Mesenteric fat pad (tissue), 1 donor: ENCODE measurements around the gene DNAAF5. TPM values are rescaled to one million over a fixed set of nuclear protein-coding genes. Genes with fewer than 3 reads are reported as not detected.
"Not testable (repeated sequence)": the region's sequence is repeated elsewhere in the genome, so short reads cannot be mapped to it uniquely, and the experiment has no call there.

Source experiments
- DNase-seq: peaks from one replicate; pipeline ENCODE4 v3.0.0-alpha.2; 2020; ENCODE audit warnings: low spot score
- total RNA-seq: library from RNA; stranded (reverse); fragmentation: NEBNext Ultra II Directional; extraction: Animal tissue kit (Norgen Biotek cat#: 25700); gene quantifications from one replicate; pipeline ENCODE4 v1.2.1, GENCODE V29; 2021
- donor health status: DM: yes; HTN: yes; CAD: no.

The DNAAF5 gene
- total RNA-seq, 1 donor from 2014 or later, result 20.4 TPM

DNA sequence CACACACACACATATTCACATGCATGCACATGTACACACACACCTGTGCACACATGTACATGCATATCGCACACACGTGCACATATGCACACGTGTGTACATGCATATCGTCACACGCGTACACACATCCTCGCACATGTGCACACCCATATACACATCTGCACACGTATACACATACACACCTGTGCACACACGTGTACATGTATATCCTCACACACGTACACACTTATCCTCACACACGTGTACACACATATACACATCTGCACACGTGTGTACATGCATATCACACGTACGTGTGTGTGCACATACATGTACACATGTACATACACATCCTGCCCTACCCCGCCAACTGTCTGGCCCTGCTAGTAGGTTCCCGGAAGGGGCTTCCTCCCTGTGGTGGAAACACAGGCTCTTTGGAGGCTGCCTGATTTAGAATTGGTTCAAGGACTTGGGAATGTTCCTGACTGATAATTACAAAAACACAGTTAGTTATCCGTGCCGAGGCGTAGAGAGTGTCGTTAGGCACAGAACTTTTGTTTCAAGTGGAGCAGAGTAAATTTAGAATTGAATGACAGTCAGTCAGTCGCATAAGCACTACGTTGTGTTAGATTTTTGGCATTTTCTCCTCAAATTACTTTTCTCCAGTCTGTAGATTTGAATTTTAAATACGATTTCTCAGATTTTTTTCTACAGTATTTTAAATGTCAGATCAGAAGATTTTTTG, 19.1 kb downstream of the DNAAF5 start:
- peak; percentile 60 for DNase-seq

DNA sequence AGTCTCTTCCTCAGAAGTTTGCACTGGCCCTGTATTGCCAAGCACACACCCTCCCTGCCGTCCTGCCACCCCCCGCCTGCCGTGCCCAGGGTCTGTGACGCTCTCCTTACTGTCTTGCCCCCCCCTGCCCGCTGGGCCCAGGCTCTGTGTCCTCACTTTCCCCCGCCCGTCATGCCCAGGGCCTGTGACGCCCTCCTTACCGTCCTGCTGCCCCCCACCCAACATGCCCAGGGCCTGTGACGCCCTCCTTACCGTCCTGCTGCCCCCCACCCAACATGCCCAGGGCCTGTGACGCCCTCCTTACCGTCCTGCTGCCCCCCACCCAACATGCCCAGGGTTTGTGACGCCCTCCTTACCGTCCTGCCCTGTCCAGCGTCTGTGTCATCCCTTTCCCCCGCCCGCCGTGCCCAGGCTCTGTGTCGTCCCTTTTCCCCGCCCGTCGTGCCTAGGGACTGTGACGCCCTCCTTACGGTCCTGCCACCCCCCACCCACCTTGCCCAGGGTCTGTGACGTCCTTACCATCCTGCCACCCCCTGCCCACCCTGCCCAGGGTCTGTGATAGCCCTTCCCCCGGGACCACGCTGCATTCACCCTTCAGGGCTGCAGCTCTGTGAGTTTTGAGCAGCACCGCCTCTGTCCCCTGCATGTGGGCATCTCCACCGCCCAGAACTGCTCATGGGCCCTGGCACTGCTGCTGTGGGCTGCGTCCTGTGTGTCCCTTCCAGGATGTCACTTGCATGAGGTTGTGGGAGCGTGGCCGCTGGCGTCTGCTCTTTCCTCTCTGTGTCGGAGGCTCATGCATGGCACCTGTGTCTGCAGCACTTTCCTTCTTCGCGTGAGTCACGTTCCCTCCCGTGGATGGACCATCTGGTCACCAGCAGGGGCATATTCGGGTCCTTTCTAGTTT, 19.9 kb downstream of the DNAAF5 start:
- peak; percentile 64 for DNase-seq

DNA sequence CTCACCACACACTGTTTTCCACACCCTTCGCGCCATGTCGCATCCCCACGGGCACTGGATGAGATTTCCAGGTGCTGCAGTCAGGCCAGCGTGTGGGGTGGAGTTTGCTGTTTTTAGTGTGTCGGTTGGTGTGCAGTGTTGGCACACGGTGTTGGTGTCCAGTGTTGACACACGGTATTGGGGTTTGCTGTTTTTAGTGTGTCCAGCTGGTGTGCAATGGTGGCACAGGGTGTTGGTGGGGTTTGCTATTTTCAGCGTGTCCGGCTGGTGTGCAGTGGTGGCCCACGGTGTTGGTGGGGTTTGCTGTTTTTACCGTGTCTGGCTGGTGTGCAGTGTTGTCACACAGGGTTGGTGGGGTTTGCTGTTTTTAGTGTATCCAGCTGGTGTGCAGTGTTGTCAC, 20.7 kb downstream of the DNAAF5 start:
- DNase-seq, result no peak

DNA sequence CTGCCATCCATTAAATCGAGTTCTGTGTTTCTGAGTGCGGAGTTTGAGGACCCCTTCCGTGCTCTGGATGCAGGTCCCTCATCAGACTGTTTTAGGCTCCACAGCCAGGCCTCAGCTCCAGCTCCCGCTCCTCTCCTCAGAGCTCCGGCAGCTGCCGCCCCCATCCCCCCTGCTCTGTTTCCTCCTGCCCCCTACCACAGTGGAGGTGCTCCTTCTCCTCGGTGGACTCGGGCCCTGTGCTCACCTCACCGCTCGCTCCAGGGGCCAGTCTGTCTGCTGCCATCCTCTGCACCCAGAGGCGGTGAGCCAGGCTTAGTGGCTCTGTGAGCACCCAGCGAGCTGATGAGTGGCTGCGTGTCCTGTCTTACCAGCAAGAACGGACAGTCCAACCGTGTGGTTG, 21.9 kb downstream of the DNAAF5 start:
- no peak for DNase-seq

DNA sequence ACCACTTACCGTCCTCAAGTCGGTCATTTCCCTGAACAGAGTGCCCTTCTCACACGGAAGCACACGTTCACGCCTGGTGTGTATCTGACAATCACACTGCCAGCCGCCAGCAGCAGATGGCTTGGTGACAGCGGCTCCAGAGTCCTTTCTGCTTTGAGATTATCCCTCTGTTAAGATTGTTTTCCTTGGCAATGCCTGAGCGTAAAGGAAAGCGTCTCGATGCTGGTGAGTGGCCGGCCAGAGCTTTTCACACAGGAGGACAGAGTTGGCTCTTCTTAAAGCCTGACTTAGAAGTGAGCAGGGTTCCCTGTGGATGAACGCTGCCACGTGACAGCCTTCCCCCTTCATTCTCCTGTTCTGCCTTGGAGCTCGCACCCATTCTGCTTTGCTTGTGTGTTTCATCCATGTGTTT, 22.6 kb downstream of the DNAAF5 start:
- DNase-seq, result no peak

DNA sequence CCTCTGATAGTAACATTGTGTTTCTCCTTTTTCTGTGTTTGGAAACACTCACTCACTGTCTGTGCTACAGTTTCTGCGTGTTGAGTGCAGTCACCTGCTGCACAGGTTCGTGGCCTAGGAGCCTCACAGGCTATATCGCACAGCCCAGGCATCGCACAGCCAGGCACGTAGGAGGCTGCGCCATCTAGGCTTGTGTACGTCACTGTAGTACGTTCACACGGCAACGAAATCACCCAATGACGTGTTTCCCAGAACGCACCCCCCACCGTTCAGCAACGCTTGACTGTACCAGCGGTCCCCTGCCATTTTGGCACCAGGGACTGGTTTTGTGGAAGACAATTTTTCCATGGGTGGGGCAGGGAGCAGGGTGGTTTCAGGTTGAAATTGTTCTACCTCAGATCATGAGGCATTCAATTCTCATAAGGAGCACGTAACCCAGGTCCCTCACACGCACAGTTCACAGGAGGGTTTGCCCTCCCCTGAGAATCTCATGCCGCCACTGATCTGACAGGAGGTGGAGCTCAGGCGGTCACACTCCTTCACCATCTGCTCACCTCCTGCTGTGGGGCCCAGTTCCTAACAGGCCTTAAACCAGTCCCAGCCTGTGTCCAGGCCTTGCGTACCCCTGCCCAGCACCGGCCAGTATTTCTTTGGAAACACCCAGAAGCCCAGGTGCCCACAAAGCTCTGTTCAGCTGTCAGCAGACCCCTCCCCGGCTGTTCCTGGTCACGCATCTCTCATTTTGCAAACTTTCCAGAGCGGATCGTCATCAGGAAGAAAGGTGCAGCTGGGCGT, 23.8 kb downstream of the DNAAF5 start:
- no peak for DNase-seq

DNA sequence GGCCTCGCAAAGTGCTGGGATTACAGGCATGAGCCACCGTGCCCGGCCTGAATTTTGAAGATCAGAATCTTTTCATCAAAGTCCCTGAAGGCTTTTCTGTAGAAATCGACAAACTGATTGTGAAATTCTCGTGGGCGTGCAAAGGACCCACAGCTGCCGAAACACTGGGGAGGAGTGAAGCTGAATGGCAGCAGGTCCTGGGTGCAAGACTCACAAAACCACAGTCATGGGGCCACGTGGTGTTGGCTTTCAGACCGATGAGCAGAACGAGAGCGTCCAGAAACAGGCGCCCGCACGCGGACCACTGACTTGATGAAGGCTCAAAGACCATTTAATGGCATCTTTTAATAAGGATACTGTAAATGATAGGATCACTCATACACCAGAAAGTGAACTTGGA, 25.3 kb downstream of the DNAAF5 start:
- no peak for DNase-seq

DNA sequence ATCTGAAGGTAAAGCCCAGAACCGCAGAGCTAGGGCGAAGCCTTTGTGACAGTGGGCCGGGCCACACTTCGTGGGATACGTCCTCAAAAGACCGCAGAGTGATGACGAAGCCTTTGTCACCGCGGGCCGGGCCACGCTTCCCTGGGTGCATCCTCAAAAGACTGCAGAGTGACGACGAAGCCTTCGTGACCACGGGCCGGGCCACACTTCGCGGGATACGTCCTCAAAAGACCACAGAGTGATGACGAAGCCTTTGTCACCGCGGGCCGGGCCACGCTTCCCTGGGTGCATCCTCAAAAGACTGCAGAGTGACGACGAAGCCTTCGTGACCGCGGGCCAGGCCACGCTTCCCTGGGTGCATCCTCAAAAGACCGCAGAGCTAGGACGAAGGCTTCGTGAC, 25.8 kb downstream of the DNAAF5 start:
- not testable (repeated sequence) for DNase-seq

DNA sequence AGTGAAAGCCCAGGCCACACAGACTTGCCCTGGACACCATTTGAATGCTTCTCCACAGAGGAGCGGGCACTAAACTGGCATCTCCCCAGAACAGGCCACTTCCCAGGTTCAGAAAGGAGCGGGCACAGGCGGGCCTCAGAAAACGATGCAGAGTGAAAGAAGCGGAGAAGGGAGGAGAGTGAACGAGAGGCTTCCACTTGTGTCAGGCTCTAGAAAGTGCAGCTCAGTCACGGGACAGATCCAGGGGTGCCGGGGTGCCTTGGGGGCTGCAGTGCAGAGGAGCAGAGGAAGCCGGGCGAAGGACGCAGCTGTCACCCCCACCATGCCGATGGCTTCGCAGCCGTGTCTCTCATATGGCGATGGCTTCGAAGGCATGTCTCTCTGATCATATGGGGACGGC, 26.7 kb downstream of the DNAAF5 start:
- DNase-seq, result no peak

DNA sequence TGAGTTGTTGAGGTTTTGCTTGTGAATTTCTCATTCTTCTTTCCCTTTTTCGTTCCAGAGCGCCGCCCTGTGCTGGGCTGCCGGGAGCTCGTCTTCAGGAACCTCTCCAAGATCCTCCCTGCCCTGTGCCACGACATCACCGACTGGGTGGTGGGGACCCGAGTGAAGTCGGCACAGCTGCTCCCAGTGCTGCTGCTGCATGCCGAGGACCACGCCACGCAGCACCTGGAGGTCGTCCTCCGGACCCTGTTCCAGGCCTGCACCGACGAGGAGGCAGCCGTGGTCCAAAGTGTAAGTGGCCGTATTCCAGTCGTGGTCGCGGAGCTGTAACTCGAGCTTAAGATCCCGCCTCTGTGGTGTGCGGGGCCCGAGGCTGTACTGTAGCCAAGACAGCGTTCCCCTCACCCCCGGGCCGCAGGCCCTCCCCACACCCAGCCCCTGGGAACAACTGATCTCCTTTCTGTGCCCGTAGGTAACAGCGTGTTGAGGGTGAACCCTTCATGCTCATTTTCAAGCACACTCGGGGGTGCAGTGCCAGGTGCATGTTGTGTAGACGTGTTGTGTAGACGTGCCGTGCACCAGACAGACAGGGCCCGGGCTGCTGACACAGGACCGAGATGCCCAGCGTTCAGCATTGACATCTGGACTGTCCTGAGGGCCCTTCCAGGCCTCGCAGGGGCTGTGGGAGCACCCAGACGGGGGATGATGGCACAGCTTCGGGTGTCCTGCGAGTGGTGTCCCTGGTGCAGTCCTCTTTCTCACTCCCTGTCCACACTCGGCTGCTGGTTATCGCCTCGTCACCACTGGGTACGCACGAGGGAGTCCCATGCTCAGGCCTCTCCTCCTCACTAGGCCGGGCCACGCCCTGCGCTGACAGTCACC, 28.3 kb downstream of the DNAAF5 start:
- DNase-seq, result no peak

DNA sequence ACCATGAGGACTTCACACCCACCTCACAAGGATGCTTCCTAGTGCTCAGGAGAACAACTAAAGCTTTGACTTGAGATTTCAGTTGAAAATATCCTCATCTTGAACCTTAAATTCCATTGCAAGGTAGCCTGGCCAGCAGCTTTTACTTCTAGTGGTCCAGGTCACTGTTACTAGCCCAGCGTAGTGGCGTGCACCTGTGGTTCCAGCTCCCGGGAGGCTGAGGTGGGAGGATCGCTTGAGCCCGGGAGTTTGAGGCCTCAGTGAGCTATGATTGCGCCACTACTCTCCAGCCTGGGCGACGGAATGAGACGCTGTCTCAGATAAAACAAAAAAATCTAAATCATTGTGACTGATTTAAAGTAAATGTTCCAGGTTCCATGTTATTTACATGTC, 28.9 kb downstream of the DNAAF5 start:
- DNase-seq, result no peak

DNA sequence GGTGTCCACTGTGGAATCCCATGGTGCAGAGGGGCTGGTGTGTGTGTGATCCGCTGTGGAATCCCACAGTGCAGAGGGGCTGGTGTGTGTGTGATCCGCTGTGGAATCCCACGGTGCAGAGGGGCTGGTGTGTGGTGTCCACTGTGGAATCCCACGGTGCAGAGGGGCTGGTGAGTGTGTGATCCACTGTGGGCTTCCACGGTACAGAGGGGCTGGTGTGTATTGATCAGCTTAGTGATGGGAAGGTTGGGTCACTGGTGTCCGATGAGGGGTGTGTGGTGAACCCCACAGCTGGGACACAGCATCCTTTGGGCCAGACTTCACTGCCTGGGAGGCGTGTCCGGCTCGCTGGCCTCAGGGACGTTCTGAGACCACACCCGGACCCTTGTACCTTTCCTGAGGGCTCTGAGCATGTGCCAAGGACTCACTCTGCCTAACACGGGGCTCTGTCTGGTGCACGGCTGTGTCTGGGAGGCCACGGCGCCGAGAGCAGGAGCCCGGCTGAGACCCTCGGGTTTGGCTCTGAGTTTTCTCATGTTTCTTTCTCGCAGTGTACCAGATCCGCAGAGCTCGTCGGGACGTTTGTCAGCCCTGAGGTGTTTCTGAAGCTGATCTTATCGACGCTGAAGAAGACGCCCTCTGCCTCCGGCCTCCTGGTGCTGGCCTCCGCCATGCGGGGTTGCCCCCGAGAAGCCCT, 29.9 kb downstream of the DNAAF5 start:
- no peak for DNase-seq

DNA sequence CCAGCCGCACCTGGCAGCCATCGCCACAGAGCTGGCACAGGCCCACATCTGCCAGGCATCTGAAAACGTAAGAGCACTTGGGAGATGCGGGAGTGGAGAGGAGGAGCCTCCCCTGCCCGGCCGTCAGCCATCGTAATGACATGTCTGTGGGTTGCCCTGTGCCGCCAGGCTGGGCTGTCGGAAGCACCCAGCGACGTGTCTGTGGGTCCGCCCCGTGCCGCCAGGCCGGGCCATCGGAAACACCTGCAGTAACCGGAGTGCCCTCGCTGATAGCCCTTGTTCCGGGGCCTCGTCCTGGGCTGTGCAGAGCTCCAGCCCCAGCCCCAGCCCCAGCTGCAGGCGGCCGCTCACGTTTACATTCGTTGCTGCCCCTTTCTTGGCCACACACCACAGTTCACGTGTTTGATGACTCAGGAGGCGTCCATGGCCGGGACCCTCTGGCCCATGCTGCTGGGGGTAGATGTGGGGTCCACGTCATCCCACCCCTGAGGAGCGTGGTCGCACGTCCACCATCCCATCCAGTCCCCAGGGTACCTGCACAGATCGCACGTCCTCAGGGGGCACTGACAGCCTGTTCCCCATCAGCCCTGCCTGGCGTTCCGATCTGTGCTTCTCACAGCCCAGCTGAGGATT, 30.5 kb downstream of the DNAAF5 start:
- DNase-seq, result no peak

DNA sequence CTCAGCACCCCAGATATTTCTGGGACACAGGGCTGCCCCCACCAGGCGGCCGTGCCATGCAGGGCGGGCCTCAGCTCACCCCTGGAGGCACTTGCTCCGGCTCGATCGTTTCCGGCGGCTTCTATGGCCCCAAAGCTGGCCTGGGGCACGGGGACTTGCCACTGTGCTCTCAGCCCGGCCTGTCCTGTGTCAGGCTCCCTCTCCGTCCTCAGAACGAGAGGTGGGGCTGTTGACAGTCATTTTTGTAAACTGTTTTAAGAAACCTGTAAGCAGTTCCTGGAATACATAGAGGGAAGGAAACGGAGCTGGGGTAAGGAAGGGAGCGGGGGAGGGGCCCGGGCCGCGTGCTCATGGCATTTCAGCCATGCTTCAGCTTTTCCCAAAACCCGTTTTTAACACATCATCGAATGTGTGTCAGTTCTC, 31.3 kb downstream of the DNAAF5 start:
- no peak for DNase-seq

DNA sequence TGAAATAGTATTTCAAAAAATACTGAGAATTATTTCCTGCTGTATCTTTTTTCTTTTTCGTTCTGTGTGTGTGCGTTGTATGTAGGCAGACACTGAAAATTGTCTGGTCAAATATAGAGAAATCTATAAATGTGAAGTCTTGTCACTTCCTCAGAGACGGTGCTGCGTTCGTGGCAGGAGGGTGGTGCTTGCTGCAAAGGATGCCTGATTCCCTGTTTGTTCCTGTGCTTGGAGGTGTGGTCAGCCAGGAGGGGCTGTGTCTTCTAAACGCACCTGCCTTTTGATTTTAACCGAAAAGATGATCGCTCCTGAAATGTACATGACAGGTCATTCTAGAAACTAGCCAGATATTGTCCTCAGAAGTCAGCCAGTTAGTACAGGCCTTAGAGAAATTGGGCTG, 33.1 kb downstream of the DNAAF5 start:
- no peak for DNase-seq

DNA sequence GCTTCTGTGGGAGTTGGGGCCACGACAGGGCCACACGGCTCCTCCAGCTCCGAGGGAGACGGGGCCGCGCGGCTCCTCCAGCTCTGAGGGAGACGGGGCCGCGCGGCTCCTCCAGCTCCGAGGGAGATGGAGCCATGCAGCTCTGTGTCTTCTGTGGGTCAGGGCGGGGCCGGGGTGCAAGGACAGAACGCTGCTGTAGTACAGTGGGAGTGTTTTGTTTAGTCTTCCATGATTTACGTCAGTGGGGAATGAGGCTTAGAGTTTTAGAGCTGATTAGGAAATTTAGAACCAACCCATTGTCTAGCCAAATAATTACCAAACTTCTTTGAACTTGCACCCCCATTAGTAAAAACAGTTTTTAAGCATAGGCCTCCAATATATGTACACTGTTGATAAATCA, 33.5 kb downstream of the DNAAF5 start:
- no peak for DNase-seq

DNA sequence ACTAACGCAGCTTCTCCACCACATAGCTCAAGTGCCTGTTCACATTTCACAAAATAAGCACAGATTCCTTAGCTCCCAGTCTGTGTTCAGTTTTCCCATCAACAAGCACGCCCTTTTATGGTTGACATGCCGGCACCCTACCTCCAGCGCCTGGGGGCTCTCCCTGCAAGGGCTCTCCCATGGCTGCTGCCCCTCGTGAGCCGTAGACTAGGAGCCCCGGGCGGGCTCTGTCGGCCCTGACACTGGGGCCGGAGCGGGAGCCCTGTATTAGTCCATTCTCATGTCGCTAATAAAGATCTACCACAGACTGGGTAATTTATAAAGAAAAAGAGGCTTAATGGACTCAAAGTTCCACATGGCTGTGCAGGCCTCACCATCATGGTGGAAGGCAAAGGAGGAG, 34.6 kb downstream of the DNAAF5 start:
- no peak for DNase-seq

DNA sequence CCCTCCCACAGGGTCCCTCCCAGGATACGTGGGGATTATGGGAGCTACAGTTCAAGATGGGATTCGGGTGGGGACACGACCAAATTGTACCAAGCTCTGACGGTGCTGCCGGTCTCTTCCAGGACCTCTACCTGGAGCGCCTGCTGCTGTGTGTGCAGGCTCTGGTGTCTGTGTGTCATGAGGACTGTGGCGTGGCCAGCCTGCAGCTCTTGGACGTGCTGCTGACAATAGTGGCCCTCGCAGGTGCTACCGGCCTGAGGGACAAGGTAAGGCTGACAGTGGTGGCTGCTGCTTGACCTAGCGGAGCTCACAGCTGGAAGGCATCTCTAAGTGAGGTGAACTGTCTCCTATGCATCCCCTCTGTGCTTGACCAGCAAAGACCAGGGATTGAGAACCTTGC, 35.1 kb downstream of the DNAAF5 start:
- no peak for DNase-seq

DNA sequence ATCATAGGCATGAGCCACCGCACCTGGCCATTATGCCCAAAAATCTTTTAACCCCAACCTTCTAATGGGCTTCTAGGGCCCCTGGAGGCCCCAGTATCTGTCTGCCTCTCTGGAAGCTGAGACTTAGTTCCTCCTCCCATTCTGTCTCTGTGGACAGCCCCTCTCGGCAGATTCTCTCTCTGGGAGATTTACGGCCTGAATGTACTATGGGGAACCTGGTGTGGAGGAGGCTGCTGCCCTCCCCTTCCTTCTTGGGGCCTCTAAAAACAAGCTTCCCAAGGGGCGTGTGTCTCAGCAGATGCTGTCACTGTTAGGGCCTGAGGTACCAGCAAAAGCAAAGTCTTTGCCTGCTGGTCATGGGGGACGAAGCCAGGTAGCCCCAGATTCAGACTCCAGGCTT, 36.4 kb downstream of the DNAAF5 start:
- DNase-seq, result no peak

DNA sequence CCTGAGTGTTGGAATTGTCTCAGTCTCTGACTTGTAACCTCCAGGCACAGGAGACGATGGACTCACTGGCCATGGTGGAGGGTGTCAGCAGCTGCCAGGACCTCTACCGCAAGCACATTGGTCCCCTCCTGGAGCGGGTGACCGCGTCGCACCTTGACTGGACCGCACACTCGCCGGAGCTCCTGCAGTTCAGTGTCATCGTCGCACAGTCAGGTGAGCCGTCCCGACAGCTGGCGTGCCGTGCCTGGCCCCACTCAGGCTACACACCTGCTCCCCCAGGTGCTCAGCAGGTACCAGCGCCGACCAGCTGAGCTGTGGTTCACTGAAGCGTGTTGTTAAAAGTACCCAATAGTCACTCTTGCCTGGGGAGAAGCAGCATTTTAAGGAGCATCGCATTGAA, 37.3 kb downstream of the DNAAF5 start:
- no peak for DNase-seq
